Astrocyte (in vitro differentiated cells and primary cell): ENCODE measurements around the gene SGCE.

Source experiments
- CTCF ChIP-seq: IDR thresholded peaks from 2 replicates; pipeline ENCODE4 v1.5.1; 2011; ENCODE audit warnings: low read depth, mild to moderate bottlenecking, inconsistent platforms, low read length, moderate library complexity; ENCODE audit not compliant: insufficient read depth
- EZH2 ChIP-seq: IDR thresholded peaks from 2 replicates; pipeline ENCODE4 v1.6.1; 2012; ENCODE audit warnings: mild to moderate bottlenecking, low read length, inconsistent platforms; ENCODE audit not compliant: insufficient read depth

DNA sequence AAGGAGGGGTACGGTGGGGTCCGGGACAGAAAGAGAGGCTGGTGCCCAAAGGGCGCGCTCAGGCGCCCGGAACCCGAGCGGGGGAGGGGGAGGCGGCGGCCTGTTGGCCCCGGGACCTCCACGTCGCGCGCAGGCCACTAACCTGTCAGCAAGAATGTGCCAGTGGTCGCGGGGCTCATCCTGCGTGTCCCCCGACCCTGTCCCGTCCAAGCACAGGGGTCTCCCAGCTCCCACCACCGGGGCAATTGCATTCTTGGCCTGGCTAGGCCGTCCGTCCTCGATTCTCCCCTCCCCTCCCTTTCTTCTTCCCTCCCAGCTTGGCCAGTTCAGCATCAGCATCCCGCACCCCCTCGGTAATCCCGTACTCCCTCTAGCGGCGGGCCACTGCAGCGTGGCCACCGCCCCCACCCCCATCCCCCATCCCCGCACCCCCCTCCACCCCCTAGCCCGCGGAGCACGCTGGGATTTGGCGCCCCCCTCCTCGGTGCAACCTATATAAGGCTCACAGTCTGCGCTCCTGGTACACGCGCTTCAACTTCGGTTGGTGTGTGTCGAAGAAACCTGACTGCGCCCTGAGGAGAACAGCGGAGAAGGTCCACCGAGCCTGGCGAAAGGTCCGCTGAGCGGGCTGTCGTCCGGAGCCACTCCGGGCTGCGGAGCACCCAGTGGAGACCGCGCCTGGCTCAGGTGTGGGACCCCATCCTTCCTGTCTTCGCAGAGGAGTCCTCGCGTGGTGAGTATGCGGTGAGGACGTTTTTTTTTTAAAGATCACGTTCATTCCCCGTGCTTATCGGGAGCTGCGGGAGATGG lies at the start of gene SGCE:
- peak; percentile 18 for TF ChIP-seq CTCF
- TF ChIP-seq EZH2 = no peak
